B cell (primary cell): Measurements from ENCODE around the gene ZNF365. TPM values are rescaled to one million over a fixed set of nuclear protein-coding genes. Genes with fewer than 3 reads are reported as not detected.

Experiments used
- ATAC-seq: fragments of 200-7000 bp; cut with Tn5 transposase; one replicate; pipeline ENCODE4 v1.10.0; 2021; ENCODE audit warnings: low read depth, mild to moderate bottlenecking, moderate number of reproducible peaks, moderate library complexity
- CTCF ChIA-PET: fragments of 350-600 bp; sonication (Branson Sonifier 250); formaldehyde crosslinking; loops from one replicate; lab custom pipeline; 2021; ENCODE audit warnings: antibody characterized with exemption, inconsistent platforms; lab: Charles Lee
- POLR2A ChIA-PET: fragments of 350-600 bp; sonication (Branson Sonifier 250); formaldehyde crosslinking; loops from one replicate; lab custom pipeline; 2021; ENCODE audit warnings: antibody characterized with exemption; lab: Charles Lee
- DNase-seq: peaks from one replicate; pipeline ENCODE4 v3.0.0; 2013
- H2AFZ ChIP-seq: 2 replicates; pipeline ENCODE4 v1.6.1; 2012; ENCODE audit warnings: mild to moderate bottlenecking, low read depth, low read length; ENCODE audit not compliant: insufficient read depth, poor library complexity, severe bottlenecking
- H3K27ac ChIP-seq, 2 donors: 1 replicate in 1 of 2; 2 replicates in 1 of 2; pipeline ENCODE4 v1.5.1; 2012 to 2013; ENCODE audit warnings: low read length in 2 of 2, mild to moderate bottlenecking in 2 of 2, moderate library complexity in 1 of 2
- H3K27me3 ChIP-seq, 4 experiments: fragments of 200-600 bp in 1 of 4; sonication (generic) in 1 of 4; replicated peaks in 1 of 4; 1 replicate in 2 of 4; 2 replicates in 2 of 4; pipeline versions ENCODE4 v1.6.1 to v1.7.0; 2013 to 2016; ENCODE audit warnings: low read length in 3 of 4, mild to moderate bottlenecking in 2 of 4, mixed read lengths in 1 of 4, moderate library complexity in 1 of 4; ENCODE audit not compliant: insufficient read depth in 4 of 4, control insufficient read depth in 3 of 4; ENCODE audit errors: control extremely low read depth in 1 of 4
- H3K36me3 ChIP-seq, 2 experiments: replicated peaks in 1 of 2; 1 replicate in 1 of 2; 2 replicates in 1 of 2; pipeline versions ENCODE4 v1.6.1 to v1.7.1; 2013; ENCODE audit warnings: low read length in 1 of 2; ENCODE audit not compliant: insufficient read depth in 2 of 2, control insufficient read depth in 1 of 2; ENCODE audit errors: control extremely low read depth in 1 of 2, extremely low read depth in 1 of 2
- H3K4me1 ChIP-seq, 2 donors: fragments of 200-600 bp in 1 of 2; sonication (generic) in 1 of 2; 1 replicate in 1 of 2; 2 replicates in 1 of 2; pipeline versions ENCODE4 v1.5.1 to v1.6.1; 2013 to 2017; ENCODE audit warnings: low read length in 2 of 2; ENCODE audit not compliant: control insufficient read depth in 2 of 2, insufficient read depth in 2 of 2
- H3K4me2 ChIP-seq: replicated peaks from 2 replicates; pipeline ENCODE3; 2012; ENCODE audit warnings: mild to moderate bottlenecking, low read depth, low read length; ENCODE audit not compliant: poor library complexity, severe bottlenecking
- H3K4me3 ChIP-seq, 5 experiments: fragments of 200-600 bp in 1 of 5; sonication (generic) in 1 of 5; 1 replicate in 3 of 5; 2 replicates in 2 of 5; pipeline versions ENCODE4 v1.5.1 to v1.7.0; 2011 to 2016; ENCODE audit warnings: low read length in 4 of 5, mild to moderate bottlenecking in 4 of 5, low read depth in 2 of 5, control low read depth in 1 of 5, moderate library complexity in 1 of 5; ENCODE audit not compliant: insufficient read depth in 1 of 5; ENCODE audit errors: control extremely low read depth in 1 of 5, extremely low read depth in 1 of 5
- H3K79me2 ChIP-seq: fragments of 200-600 bp; sonication (generic); one replicate; pipeline ENCODE4 v1.6.0; 2016; ENCODE audit warnings: low read length; ENCODE audit not compliant: control insufficient read depth, insufficient read depth
- H3K9ac ChIP-seq: fragments of 200-600 bp; sonication (generic); 2 replicates; pipeline ENCODE4 v1.6.1; 2017; ENCODE audit warnings: mild to moderate bottlenecking, low read length, moderate library complexity
- H3K9me3 ChIP-seq, 3 donors: one replicate each; pipeline versions ENCODE4 v1.6.1 to v1.7.1; 2013; ENCODE audit warnings: low read length in 2 of 3; ENCODE audit not compliant: control insufficient read depth in 2 of 3, insufficient read depth in 1 of 3; ENCODE audit errors: control extremely low read depth in 1 of 3
- H4K20me1 ChIP-seq: 2 replicates; pipeline ENCODE4 v1.6.0; 2012; ENCODE audit warnings: mild to moderate bottlenecking, low read length; ENCODE audit not compliant: insufficient read depth, control insufficient read depth, poor library complexity, severe bottlenecking
- H3K27ac Mint-ChIP-seq: one replicate; pipeline ENCODE4 v1.8.0; 2021; ENCODE audit warnings: mixed read lengths
- H3K27me3 Mint-ChIP-seq: one replicate; pipeline ENCODE4 v1.8.0; 2021; ENCODE audit warnings: mixed read lengths
- H3K4me1 Mint-ChIP-seq: one replicate; pipeline ENCODE4 v1.8.0; 2021; ENCODE audit warnings: mixed read lengths
- H3K4me3 Mint-ChIP-seq: one replicate; pipeline ENCODE4 v1.8.0; 2021; ENCODE audit warnings: mixed read lengths
- H3K9me3 Mint-ChIP-seq: one replicate; pipeline ENCODE4 v1.8.0; 2022; ENCODE audit warnings: mixed read lengths; ENCODE audit not compliant: insufficient read depth
- CTCF ChIP-seq: fragments of 200-600 bp; IDR thresholded peaks from one replicate; pipeline ENCODE4 v1.8.0; 2022; ENCODE audit warnings: antibody characterized with exemption, mild to moderate bottlenecking
- EZH2 ChIP-seq: IDR thresholded peaks from 2 replicates; pipeline ENCODE4 v1.6.1; 2012; ENCODE audit warnings: borderline replicate concordance, low read depth, mild to moderate bottlenecking, moderate library complexity, low read length; ENCODE audit not compliant: insufficient read depth, poor library complexity, severe bottlenecking
- WGBS: methylation state at CpG from one replicate; pipeline ENCODE4 v1.1.5; 2013; ENCODE audit warnings: missing lambda C conversion rate; ENCODE audit not compliant: insufficient coverage; 5-methylcytosine and 5-hydroxymethylcytosine counted together
- intact Hi-C: fragments of 100-400 bp; cut with micrococcal nuclease; formaldehyde crosslinking; loops from one replicate; pipeline ENCODE4 v1.10.0; 2022
- polyA plus RNA-seq: library from polyadenylated mRNA; depleted of rRNA; stranded (reverse); fragments of >200 nt; gene quantifications from 2 replicates; pipeline ENCODE4 v1.2.3, GENCODE V29; 2012
- total RNA-seq, 2 donors: library from RNA; stranded (reverse); fragments of 120-200 nt in 1 of 2; gene quantifications; 1 replicate in 1 of 2; 2 replicates in 1 of 2; pipeline versions ENCODE4 v1.2.3 to v1.2.4, GENCODE V29; 2013 to 2022

Gene ZNF365
- total and polyA plus RNA-seq, 2 donors (not counting 1 experiment from before 2014, with no cell fraction given), result 0.06 to 0.34 TPM

GRCh38 chr10:62333988-62334682, 40.0 kb upstream of the ZNF365 start:
- TF ChIP-seq CTCF (no peak), EZH2 (no peak)
- peak overlapping the region; percentile 42 for H3K27ac Mint-ChIP-seq
- H3K4me3 ChIP-seq, result peak overlapping the region in 1 of 5 experiments; percentile 30
- peak overlapping the region; percentile 62 for H3K4me3 Mint-ChIP-seq
- H3K79me2 ChIP-seq, result no peaks in the 10 kb centered on the region
- peaks cover 28% of the 10 kb centered on the region for H3K4me1 Mint-ChIP-seq
- peaks cover 3% of the 10 kb centered on the region for H3K27me3 Mint-ChIP-seq
- CTCF ChIA-PET, result interaction anchor here (1.3 kb wide), 1 partner anchor 582 kb away, joined by 4 read pairs; no protein-coding TSS in a partner anchor
- no peaks in the 10 kb centered on the region for H3K36me3 ChIP-seq
- ATAC-seq, result peak; percentile 39
- H3K9me3 Mint-ChIP-seq, result peaks cover 5% of the 10 kb centered on the region
- peaks cover 16 to 34% of the 10 kb centered on the region in 2 donors for H3K4me1 ChIP-seq
- no peaks in the 10 kb centered on the region for H4K20me1 ChIP-seq
- peak overlapping the region; percentile 57 to 68 for H3K27ac ChIP-seq
- intact Hi-C loops, result loop anchor here (10.0 kb wide), 1 partner anchor 289 kb away; no protein-coding TSS in a partner anchor
- DNase-seq, result peak; percentile 39
- H3K27me3 ChIP-seq, result no peaks in the 10 kb centered on the region
- H3K9ac ChIP-seq, result peak overlapping the region; percentile 16
- H3K9me3 ChIP-seq, result peaks cover 0 to 5% (median 4%) of the 10 kb centered on the region in 3 donors
- peak overlapping the region; percentile 37 for H2AFZ ChIP-seq
- POLR2A ChIA-PET, result no interaction called here
- peak overlapping the region; percentile 57 for H3K4me2 ChIP-seq

- peak; percentile 42 for DNase-seq
- Histone ChIP-seq H3K36me3 (no peaks in the 10 kb centered on the region), H3K27me3 (no peaks in the 10 kb centered on the region), H3K4me2 (peak overlapping the region; percentile 57), H3K9ac (no peak overlapping the region), H3K79me2 (no peaks in the 10 kb centered on the region), H3K27ac (no peak overlapping the region), H4K20me1 (no peaks in the 10 kb centered on the region), H3K4me1 (peaks cover 16 to 34% of the 10 kb centered on the region in 2 donors), H3K4me3 (no peak overlapping the region), H3K9me3 (peaks cover 4 to 7% (median 5%) of the 10 kb centered on the region in 3 donors), H2AFZ (no peak overlapping the region)
- H3K4me3 Mint-ChIP-seq, result peak overlapping the region; percentile 12
- WGBS, result no CpG with 5 or more reads among the region's 2 CpGs
- H3K9me3 Mint-ChIP-seq, result peaks cover 8% of the 10 kb centered on the region
- ATAC-seq, result no peak
- POLR2A ChIA-PET, result no interaction called here
- H3K27me3 Mint-ChIP-seq, result no peaks in the 10 kb centered on the region
- peaks cover 28% of the 10 kb centered on the region for H3K4me1 Mint-ChIP-seq
- intact Hi-C loops, result loop anchor here (10.0 kb wide), 1 partner anchor 291 kb away; no protein-coding TSS in a partner anchor
- TF ChIP-seq EZH2, result no peak
- TF ChIP-seq CTCF, result no peak
- peak overlapping the region; percentile 42 for H3K27ac Mint-ChIP-seq
- CTCF ChIA-PET, result no interaction called here
These were observed 38.8 kb upstream of the ZNF365 start for GRCh38 chr10:62335326-62335725.
